Brain microvascular endothelial cell (primary cell): ENCODE measurements around the gene BRSK2.

Experiments used
- DNase-seq: peaks from one replicate; pipeline ENCODE4 v3.0.0-alpha.2; 2020
- H3K27ac ChIP-seq: fragments of 250-450 bp; sonication (Bioruptor Pico); 2 replicates; pipeline ENCODE4 v1.5.1; 2020; ENCODE audit warnings: mild to moderate bottlenecking, moderate library complexity
- H3K27me3 ChIP-seq: fragments of 250-450 bp; sonication (Bioruptor Pico); replicated peaks from 2 replicates; pipeline ENCODE4 v1.5.1; 2020; ENCODE audit warnings: mild to moderate bottlenecking
- H3K36me3 ChIP-seq: fragments of 250-450 bp; sonication (Bioruptor Pico); replicated peaks from 2 replicates; pipeline ENCODE4 v1.5.1; 2020; ENCODE audit warnings: mild to moderate bottlenecking
- H3K4me3 ChIP-seq: 2 replicates; pipeline ENCODE4 v1.5.1; 2011; ENCODE audit warnings: low read depth, mild to moderate bottlenecking, control low read depth, low read length, moderate library complexity
- in situ Hi-C: cut with HindIII; loops from 2 replicates; pipeline ENCODE4 v1.10.0; 2017; ENCODE audit warnings: low sequenced_read_pairs, low pct_ligation_motif_present
- TF ChIP-seq, protein P1 (sequence below): IDR thresholded peaks from 2 replicates; pipeline ENCODE4 v1.5.1; 2011; ENCODE audit warnings: low read depth, mild to moderate bottlenecking, moderate library complexity, low read length, control low read depth, inconsistent platforms; ENCODE audit errors: missing control alignments

Gene BRSK2

DNA sequence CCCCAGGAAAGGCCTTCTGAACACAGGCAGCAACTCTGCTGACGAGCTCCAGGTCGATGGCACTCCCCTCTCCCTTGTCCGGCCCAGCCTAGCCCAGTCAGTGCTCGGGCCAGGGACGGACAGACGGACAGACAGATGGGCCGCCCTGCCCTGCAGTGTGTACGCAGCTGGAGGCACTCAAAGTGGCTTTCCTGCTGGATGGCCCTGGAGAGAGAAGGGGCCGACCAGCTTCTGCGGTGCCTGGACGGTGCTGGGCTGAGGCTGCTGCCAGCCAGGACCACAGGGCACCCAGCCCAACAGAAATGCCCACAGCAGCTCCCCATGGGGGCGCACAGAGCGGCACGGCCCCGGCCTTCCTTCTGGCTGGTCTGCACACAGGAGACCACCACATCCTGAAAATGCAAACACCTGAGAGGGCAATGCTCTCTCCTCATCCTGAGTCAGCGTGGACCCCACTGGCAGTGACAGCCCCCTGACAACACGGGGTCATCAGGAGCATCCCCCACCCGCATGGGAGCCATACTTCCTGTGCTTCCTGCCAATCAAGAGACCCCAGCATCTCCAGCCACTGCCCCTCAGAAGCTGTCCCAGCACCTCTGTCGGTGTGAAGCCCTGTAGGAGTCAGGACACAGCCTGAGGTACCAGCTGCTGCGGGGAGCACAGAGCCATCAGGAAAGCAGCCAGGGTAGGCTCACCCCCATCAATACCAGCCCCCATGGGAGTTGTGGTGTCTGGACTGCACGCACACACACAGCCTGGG, 97.5 kb downstream of the BRSK2 start:
- in situ Hi-C loops = no loop called here
- TF ChIP-seq, protein P1, sequence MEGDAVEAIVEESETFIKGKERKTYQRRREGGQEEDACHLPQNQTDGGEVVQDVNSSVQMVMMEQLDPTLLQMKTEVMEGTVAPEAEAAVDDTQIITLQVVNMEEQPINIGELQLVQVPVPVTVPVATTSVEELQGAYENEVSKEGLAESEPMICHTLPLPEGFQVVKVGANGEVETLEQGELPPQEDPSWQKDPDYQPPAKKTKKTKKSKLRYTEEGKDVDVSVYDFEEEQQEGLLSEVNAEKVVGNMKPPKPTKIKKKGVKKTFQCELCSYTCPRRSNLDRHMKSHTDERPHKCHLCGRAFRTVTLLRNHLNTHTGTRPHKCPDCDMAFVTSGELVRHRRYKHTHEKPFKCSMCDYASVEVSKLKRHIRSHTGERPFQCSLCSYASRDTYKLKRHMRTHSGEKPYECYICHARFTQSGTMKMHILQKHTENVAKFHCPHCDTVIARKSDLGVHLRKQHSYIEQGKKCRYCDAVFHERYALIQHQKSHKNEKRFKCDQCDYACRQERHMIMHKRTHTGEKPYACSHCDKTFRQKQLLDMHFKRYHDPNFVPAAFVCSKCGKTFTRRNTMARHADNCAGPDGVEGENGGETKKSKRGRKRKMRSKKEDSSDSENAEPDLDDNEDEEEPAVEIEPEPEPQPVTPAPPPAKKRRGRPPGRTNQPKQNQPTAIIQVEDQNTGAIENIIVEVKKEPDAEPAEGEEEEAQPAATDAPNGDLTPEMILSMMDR = no peak
- H3K27ac ChIP-seq = no peak overlapping the region
- no peak overlapping the region for H3K4me3 ChIP-seq
- H3K27me3 ChIP-seq = no peaks in the 10 kb centered on the region
- DNase-seq = no peak
- H3K36me3 ChIP-seq = no peaks in the 10 kb centered on the region

DNA sequence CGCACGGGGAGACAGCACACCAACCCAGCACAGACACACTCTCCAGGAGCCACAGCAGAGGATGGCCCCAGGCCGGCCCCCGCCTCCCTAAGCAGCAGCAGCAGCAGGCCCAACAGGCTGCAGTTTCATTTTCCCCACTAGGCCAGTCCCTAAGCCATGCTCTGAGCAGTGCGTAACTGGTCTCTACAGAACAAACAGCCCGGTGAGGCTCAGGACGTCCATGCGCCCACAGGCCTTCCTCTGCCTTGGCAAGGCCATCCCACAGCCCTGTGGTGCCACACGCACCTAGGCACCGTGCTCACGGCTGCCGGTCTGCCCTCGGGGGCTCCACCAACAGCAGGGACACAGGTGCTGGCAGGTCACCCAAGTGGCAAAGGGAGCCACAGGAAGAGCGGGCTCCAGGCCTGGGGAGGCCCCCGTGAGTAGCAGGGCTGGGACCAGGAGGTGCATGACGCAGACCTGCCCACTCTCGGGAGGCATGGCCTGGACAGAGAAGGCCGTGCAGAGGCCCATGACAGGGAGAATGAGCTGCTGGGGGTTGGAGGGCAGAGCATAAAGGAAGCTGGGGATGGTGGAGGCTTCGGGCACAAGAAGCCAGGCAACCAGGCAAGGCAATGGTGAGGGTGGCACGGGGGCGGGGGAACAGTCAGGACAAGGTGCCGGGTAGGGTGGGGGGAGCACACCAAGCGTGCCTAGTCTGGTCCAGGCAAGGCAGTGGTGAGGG, 98.3 kb downstream of the BRSK2 start:
- Histone ChIP-seq H3K4me3 (no peak overlapping the region), H3K36me3 (no peaks in the 10 kb centered on the region), H3K27ac (no peak overlapping the region), H3K27me3 (no peaks in the 10 kb centered on the region)
- DNase-seq = no peak
- in situ Hi-C loops = no loop called here
- TF ChIP-seq, protein P1 = no peak

DNA sequence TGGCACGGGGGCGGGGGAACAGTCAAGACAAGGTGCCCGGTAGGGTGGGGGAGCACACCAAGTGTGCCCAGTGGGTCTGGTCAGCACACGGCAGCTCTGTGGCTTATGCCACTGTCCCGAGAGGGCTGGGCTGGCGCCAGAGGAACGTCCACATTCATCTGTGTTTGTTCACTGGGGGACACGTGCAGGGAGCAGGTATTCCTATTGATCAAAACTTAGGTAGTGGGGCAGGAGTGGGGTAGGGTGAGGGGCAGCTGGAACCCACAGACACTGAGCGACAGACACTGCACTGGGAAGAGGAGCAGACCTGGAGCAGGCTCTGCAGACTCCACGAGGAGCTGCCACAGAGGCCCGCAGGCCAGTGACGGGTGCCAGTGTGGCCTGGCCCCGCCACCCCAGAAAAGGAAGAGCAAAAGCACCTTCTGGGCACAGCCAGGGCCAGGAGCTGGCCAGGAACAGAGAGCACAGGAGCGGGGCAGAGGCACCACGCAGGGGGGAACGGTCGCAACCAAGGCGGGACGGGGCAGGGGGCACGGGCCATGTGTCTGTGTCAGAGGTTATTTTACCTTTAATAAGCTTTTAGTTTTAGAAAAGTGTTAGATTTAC, 98.9 kb downstream of the BRSK2 start:
- DNase-seq = no peak
- no peaks in the 10 kb centered on the region for H3K27me3 ChIP-seq
- no peak overlapping the region for H3K4me3 ChIP-seq
- TF ChIP-seq, protein P1 = no peak
- no peaks in the 10 kb centered on the region for H3K36me3 ChIP-seq
- H3K27ac ChIP-seq = no peak overlapping the region
- in situ Hi-C loops = no loop called here

DNA sequence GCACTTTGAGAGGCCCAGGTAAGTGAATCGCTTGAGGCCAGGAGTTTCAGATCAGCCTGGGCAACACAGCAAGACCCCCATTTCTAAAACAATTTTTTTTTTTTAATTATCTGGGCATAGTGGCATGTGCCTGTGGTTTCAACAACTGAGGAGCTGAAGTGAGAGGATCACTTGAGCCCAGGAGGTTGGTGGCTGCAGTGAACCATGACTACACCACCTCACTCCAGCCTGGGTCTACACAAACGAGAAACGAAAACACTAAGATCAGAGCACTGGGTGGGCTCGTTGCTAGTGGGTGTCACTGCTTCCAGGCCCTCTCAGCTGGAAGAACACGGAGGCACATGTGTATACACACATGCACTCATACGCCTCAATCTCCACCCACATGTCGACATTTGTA, 100.9 kb downstream of the BRSK2 start:
- Histone ChIP-seq H3K4me3 (no peak overlapping the region), H3K27me3 (no peaks in the 10 kb centered on the region), H3K36me3 (no peaks in the 10 kb centered on the region), H3K27ac (no peak overlapping the region)
- TF ChIP-seq, protein P1 = no peak
- in situ Hi-C loops = no loop called here
- DNase-seq = no peak

DNA sequence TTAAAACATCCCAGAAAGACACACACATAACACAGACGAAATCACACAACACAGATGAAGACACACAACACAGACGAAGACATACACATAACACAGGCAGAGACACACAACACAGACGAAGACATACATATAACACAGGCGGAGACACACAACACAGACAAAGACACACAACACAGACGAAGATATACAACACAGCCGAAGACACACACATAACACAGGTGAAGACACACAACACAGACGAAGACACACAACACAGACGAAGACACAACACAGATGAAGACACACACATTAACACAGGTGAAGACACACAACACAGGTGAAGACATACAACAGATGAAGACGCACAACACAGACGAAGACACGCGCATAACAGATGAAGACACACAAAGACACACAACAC, 101.6 kb downstream of the BRSK2 start:
- H3K27ac ChIP-seq = no peak overlapping the region
- no peak for DNase-seq
- no peaks in the 10 kb centered on the region for H3K36me3 ChIP-seq
- TF ChIP-seq, protein P1 = no peak
- in situ Hi-C loops = no loop called here
- no peak overlapping the region for H3K4me3 ChIP-seq
- H3K27me3 ChIP-seq = no peaks in the 10 kb centered on the region
